Measurements from ENCODE around the gene UBE2G2. TPM values are rescaled to one million over a fixed set of nuclear protein-coding genes. Genes with fewer than 3 reads are reported as not detected.

UBE2G2 gene
- total RNA-seq, 1 experiment from 2014 or later: 212 TPM

- ChIA-PET CTCF (interaction anchor here (0.9 to 1.5 kb wide), 4 partner anchors 8 to 306 kb away, joined by 3 to 4 read pairs (median 3); no protein-coding TSS in a partner anchor), POLR2A (ENCODE audit: low non-redundant PET) (no interaction called here)
- peaks cover 44% of the 10 kb centered on the region for H3K36me3 ChIP-seq (ENCODE audit: insufficient read depth, low read length, poor library complexity, severe bottlenecking)
- BruUV-seq (replicated peaks): no TSS peak
- TF ChIP-seq CTCF (conservative IDR thresholded peaks at IDR 0.05; ENCODE audit: low read depth, low read length) (no peak), EZH2 (IDR thresholded peaks at IDR 0.05; ENCODE audit: borderline replicate concordance, low read depth, low read length, poor library complexity, severe bottlenecking) (no peak)
- H3K4me3 ChIP-seq (ENCODE audit: low read depth, low read length, poor library complexity, severe bottlenecking): peak overlapping the region; percentile 67
- H3K27me3 ChIP-seq (replicated peaks; ENCODE audit: insufficient read depth, low read depth, low read length, poor library complexity): no peaks in the 10 kb centered on the region
- peak overlapping the region; percentile 58 for H3K27ac ChIP-seq (ENCODE audit: low read depth, low read length, poor library complexity, severe bottlenecking)
- H3K4me1 ChIP-seq (ENCODE audit: insufficient read depth, low read length, poor library complexity, severe bottlenecking): peaks cover 18% of the 10 kb centered on the region
- no peak for DNase-seq (ENCODE audit: low spot score)
- no peaks in the 10 kb centered on the region for H3K9me3 ChIP-seq (ENCODE audit: low read depth, low read length, poor library complexity, severe bottlenecking)
- intact Hi-C loops (cut with micrococcal nuclease; ENCODE audit: unreplicated experiment): loop anchor here (2.0 to 5.0 kb wide), 3 partner anchors 73 to 328 kb away; partner anchors contain the start of gene PTTG1IP
Observed at GRCh38 chr21:44799646-44800045, 2.0 kb downstream of the UBE2G2 start.

- Histone ChIP-seq H3K36me3 (ENCODE audit: insufficient read depth, low read length, poor library complexity, severe bottlenecking) (peaks cover 29% of the 10 kb centered on the region), H3K9me3 (ENCODE audit: low read depth, low read length, poor library complexity, severe bottlenecking) (no peaks in the 10 kb centered on the region), H3K27me3 (replicated peaks; ENCODE audit: insufficient read depth, low read depth, low read length, poor library complexity) (no peaks in the 10 kb centered on the region), H3K27ac (ENCODE audit: low read depth, low read length, poor library complexity, severe bottlenecking) (no peak overlapping the region), H3K4me1 (ENCODE audit: insufficient read depth, low read length, poor library complexity, severe bottlenecking) (peaks cover 21% of the 10 kb centered on the region), H3K4me3 (ENCODE audit: low read depth, low read length, poor library complexity, severe bottlenecking) (no peak overlapping the region)
- no peak for TF ChIP-seq CTCF (conservative IDR thresholded peaks at IDR 0.05; ENCODE audit: low read depth, low read length)
- no peak for TF ChIP-seq EZH2 (IDR thresholded peaks at IDR 0.05; ENCODE audit: borderline replicate concordance, low read depth, low read length, poor library complexity, severe bottlenecking)
- ChIA-PET POLR2A (ENCODE audit: low non-redundant PET) (no interaction called here), CTCF (no interaction called here)
- no TSS peak for BruUV-seq (replicated peaks)
- intact Hi-C loops (cut with micrococcal nuclease; ENCODE audit: unreplicated experiment): no loop called here
- DNase-seq (ENCODE audit: low spot score): no peak
Observed at GRCh38 chr21:44797775-44798174, 3.8 kb downstream of the UBE2G2 start.

- Histone ChIP-seq H3K36me3 (ENCODE audit: insufficient read depth, low read length, poor library complexity, severe bottlenecking) (peaks cover 48% of the 10 kb centered on the region), H3K9me3 (ENCODE audit: low read depth, low read length, poor library complexity, severe bottlenecking) (no peaks in the 10 kb centered on the region), H3K4me3 (ENCODE audit: low read depth, low read length, poor library complexity, severe bottlenecking) (no peak overlapping the region), H3K27ac (ENCODE audit: low read depth, low read length, poor library complexity, severe bottlenecking) (no peak overlapping the region), H3K4me1 (ENCODE audit: insufficient read depth, low read length, poor library complexity, severe bottlenecking) (peaks cover 22% of the 10 kb centered on the region), H3K27me3 (replicated peaks; ENCODE audit: insufficient read depth, low read depth, low read length, poor library complexity) (no peaks in the 10 kb centered on the region)
- ChIA-PET CTCF (no interaction called here), POLR2A (ENCODE audit: low non-redundant PET) (interaction anchor here (0.7 kb wide), 1 partner anchor 451 kb away, joined by 4 read pairs; no protein-coding TSS in a partner anchor)
- no TSS peak for BruUV-seq (replicated peaks)
- intact Hi-C loops (cut with micrococcal nuclease; ENCODE audit: unreplicated experiment): no loop called here
- TF ChIP-seq EZH2 (IDR thresholded peaks at IDR 0.05; ENCODE audit: borderline replicate concordance, low read depth, low read length, poor library complexity, severe bottlenecking) (no peak), CTCF (conservative IDR thresholded peaks at IDR 0.05; ENCODE audit: low read depth, low read length) (no peak)
- DNase-seq (ENCODE audit: low spot score): no peak
Observed at GRCh38 chr21:44795342-44795741, 6.3 kb downstream of the UBE2G2 start.

Data from A673 (cell line).